AG09319 (cell line): ENCODE results near the gene STX5.
"Not testable (repeated sequence)": the region's sequence is repeated elsewhere in the genome, so short reads cannot be mapped to it uniquely, and the experiment has no call there.

Source experiments
- DNase-seq: peaks from one replicate; pipeline ENCODE4 v3.0.0-alpha.2; 2010; ENCODE audit warnings: low read depth; ENCODE audit errors: extremely low read depth
- TF ChIP-seq, protein P1 (sequence below): IDR thresholded peaks from 2 replicates; pipeline ENCODE4 v1.5.1; 2011; ENCODE audit warnings: low read depth, mild to moderate bottlenecking, inconsistent platforms, low read length, moderate library complexity

The STX5 gene

DNA sequence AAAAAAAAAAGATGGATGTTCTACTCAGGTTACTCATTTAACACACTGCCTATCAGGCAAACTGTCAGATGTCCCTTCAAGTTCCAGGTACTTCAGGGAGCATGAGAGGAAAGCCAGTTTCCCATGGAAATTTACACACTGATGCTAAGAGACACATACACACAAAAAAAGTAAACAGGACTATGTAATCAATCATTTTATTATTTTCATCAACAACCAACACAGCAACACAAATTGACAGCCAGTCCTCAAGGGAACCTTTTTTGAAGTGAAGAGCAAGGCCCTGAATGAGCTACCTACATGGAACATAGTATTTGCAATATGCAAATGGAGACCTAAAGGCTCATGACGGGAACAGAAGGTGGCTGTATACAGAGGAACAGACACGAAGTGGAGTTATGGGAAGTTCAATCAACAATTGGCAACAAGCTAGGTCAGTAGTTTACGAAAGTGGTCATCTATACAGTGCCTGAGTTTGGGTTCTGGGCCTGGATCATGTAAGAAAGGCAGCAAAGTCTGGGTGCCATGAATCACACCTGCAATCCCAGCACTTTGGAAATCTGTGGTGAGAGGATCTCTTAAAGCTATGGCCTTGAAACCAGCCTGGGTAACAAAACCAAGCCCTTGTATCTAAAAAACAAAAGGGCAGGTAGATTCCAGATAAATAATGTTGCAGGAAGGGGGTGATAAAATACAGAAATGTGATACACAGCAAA lies 20.1 kb upstream of the STX5 start:
- DNase-seq: no peak
- TF ChIP-seq, protein P1, sequence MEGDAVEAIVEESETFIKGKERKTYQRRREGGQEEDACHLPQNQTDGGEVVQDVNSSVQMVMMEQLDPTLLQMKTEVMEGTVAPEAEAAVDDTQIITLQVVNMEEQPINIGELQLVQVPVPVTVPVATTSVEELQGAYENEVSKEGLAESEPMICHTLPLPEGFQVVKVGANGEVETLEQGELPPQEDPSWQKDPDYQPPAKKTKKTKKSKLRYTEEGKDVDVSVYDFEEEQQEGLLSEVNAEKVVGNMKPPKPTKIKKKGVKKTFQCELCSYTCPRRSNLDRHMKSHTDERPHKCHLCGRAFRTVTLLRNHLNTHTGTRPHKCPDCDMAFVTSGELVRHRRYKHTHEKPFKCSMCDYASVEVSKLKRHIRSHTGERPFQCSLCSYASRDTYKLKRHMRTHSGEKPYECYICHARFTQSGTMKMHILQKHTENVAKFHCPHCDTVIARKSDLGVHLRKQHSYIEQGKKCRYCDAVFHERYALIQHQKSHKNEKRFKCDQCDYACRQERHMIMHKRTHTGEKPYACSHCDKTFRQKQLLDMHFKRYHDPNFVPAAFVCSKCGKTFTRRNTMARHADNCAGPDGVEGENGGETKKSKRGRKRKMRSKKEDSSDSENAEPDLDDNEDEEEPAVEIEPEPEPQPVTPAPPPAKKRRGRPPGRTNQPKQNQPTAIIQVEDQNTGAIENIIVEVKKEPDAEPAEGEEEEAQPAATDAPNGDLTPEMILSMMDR: no peak

GRCh38 chr11:62850911-62851806 lies 19.3 kb upstream of the STX5 start:
- no peak for DNase-seq
- TF ChIP-seq, protein P1: no peak

GRCh38 chr11:62847767-62848314 lies 16.0 kb upstream of the STX5 start:
- TF ChIP-seq, protein P1: no peak
- DNase-seq: no peak

DNA sequence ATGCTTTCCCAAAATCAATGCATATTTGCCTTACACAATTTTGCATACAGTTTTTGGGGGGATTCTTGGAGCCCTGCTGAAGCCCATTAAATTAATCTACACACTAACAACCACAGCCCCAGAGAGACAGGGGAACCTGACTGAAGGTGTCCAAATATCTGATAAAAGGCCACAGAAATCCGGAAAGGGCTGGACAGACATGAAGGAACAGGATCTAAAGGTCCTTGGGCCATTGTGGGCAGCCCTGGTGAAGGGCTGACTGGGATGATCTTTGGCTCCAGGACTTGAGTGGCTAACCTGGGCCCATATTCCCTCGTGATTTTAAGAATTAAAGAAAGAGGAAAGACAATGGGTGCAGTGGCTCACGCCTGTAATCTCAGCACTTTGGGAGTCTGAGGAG lies 14.3 kb upstream of the STX5 start:
- TF ChIP-seq, protein P1: no peak
- DNase-seq: no peak

DNA sequence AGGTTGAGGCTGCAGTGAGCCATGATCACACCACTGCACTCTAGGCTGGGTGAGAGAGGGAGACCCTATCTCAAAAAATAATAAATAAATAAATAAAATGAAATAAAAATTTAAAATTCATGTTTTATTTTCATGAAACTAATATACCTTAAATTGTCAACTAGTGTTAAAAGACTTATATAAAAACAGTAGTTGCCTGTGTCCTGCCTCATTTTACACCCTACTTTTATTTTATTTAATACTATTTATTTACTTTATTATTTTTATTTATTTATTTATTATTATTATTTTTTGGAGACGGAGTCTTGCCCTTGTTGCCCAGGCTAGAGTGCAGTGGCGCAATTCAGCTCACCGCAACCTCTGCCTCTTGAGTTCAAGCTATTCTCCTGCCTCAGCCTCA lies 12.3 kb upstream of the STX5 start:
- TF ChIP-seq, protein P1: no peak

GRCh38 chr11:62843466-62843865 lies 11.6 kb upstream of the STX5 start:
- DNase-seq: no peak

More for the DNA sequence above, 12.3 kb upstream of the STX5 start:
- no peak for DNase-seq

DNA sequence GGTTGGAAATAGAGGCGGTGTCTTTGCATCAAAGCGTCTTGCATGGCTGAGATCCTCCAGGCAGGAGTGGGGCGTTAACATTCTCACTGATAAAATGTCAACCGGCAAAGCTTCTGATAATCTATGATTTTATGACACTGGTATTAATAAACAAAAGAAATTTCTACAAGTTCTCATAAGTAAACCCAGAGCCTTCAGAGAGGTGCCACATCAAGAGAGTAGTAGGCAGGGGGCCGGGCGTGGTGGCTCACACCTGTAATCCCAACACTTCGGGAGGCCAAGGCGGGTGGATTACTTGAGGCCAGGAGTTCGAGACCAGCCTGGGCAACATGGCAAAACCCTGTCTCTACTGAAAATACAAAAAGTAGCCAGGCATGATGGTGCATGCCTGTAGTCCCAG lies 11.0 kb upstream of the STX5 start:
- DNase-seq: not testable (repeated sequence)

More at GRCh38 chr11:62843466-62843865, 11.6 kb upstream of the STX5 start:
- TF ChIP-seq, protein P1: no peak
